Activated CD4-positive, alpha-beta T cell treated with anti-CD3 and anti-CD28 coated beads, Interleukin-2, Interleukin-4, amounts not matched to agents 100 ng/mL and 50 ng/mL, durations not matched to agents 16 hours and 8 hours (primary cell): ENCODE data around the gene GPR50.

Experiments used
- DNase-seq: peaks from one replicate; pipeline ENCODE4 v3.0.0-alpha.2; 2020; ENCODE audit warnings: low spot score

The GPR50 gene

DNA sequence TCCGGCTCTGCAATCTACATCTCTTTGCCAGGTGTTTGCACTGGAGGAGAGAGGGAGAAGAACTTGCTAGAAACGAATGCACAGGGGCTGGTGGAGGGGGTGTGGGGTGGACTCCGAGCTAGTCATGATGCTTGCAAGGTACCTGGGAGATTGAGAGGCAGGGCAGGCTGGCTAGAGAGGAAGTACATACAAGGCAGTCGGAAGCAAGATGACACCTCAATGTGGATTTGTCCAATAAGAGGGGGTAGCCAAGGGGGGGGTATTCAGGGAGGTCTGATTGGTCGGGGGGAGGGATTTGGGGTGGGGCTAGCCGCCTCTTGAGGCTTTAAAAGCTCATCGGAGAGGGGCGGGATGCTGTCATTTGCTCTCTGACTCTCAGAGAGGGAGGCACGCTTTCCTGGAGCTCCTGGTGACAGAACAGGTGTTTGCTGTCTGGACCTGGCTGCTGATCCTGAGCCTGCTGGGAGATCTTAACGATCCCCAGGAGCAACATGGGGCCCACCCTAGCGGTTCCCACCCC, at the start of gene GPR50:
TSS of gene GPR50 (plus strand) at position 354 of the 520 bp plus-strand sequence. CDS start at position 492, 138 bp downstream.
- DNase-seq = no peak

DNA sequence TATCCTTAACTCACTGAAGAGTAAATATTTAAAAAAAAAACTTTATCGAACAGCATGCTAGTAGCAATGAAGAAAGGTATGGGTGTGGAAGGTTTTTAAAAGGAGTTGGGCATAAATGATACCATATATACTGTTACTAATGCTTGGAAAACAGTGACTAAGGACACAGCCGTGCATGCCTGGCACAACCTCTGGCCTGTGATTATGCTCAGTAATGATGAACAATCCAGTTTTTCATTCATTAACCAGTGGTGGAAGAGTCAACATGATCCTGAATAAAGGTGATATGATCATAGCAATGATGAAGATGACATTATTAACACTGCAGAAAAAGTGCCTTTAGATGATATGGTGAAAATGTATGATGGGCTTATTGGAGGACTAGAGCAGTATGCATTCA, 43.9 kb upstream of the GPR50 start:
- no peak for DNase-seq

DNA sequence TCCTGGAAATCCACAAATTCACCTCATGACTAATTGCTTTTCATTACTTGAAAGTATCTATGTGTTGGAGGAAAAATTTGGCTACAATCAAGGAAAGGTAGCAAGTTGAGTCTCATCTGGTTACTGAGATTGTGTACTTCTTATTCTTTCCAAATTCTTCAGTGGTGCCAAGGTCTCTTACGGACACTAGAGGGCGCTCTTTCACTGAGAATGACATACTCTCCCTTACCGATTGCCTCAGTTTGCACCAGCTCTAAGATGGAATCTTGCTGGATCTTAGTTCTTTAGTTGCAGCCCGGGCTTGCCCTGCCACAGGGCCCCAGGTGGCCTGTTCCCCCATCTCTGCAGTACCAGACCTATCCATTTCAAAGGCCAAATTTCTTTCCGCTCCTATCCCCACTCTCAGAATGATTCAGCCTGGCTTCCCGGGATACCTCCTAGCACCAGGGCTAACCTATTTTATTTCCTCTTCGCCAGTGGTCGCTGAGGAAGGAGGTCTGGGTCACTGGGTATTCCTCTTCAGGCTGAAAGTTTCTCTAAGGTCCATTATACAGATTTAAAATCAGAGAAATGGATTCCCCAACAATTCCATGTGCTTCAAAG, 24.6 kb upstream of the GPR50 start:
- DNase-seq = peak; percentile 53

DNA sequence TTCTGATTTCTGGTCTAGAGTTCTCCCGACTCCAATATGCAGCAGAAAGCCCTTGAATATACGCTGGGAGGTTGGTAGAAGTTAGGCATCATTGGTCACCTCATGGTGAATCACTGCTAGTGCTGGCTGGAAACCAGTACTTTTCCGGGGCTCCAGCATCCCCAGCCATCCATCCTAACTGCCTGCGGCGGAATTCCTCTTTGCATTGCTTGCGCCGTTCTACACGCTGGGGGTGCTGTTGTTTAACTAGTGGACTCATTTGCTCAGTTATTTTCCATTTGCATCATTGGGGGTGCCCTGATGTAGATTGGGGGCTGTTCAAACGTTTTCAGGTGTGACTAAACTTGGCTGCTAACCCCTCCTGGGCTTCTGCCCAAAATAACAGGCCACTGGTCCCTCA, 23.3 kb upstream of the GPR50 start:
- no peak for DNase-seq

DNA sequence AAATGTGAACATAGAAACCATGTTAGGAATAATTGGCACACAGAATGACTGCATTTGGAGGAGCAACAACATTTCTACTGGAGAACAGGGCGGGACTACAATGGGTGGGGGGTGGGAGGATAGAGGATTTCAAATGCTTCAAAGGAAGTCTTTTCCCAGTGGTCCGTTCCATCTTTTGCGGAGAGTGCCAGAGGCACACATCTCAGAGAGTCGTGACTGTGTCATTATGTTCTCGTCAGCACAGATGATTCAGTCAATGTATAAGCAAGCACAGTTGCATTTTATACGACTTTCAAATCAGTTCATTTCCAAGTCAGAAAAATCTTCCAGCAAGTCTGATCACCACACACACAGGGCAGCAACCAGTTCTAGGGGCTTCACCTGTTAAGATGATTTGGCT, 22.7 kb upstream of the GPR50 start:
- DNase-seq = no peak

DNA sequence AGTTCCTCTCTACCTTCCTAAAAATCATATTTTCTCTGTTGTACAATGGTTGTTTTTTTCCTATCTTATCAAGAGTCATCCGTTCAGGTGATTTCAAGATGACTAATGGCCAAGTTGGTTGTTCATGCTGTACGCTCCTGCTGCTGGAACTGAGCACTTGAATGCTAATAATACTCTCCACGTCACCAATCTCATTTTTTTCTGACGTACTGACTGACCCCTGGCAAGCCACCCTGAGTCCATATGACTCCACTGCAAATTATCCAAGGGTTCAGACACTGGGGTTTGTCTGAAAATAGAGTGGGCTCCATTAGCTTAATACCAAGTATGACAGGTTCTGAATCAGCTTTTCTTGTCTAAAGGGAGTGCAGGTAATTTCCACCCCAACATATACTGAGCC, 21.1 kb upstream of the GPR50 start:
- DNase-seq = no peak

DNA sequence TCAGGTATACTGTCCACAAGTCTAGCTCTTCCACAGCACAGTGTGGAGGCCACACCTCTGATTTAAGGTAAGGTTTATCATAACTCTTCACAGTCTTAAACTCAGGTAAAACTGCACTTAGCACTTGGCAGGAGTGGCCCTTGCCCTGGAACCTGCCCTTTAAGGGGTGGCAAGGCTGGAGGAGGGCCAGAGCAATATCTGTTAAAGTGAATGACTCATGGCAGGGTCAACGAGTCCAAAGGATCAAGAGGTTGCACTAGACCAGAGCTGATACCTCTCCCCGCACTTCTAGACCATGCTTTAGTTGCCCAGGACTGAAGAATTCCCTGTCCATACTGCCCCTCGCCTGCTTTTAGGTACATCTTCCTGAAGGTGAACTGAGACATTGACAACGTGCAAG, 14.7 kb upstream of the GPR50 start:
- no peak for DNase-seq

DNA sequence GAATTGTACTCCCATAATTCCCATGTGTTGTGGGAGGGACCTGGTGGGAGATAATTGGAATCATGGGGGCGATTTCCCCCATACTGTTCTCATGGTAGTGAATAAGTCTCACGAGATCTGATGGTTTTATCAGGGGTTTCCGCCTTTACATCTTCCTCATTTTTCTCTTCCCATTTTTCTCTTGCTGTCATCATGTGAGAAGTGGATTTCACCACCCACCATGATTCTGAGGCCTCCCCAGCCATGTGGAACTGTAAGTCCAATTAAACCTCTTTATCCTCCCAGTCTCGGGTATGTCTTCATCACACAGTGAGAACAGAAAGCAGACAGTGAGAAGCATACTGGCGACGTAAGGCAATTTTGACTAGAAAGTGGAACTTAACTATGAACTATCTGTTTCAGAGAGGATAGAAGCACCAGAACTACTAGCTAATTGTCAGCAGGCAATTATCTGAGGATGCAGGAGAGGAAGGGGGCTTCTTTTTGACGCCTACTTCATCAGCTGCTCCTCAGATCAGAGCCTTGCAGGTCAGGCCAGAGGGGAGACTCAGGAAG, 8.5 kb upstream of the GPR50 start:
- DNase-seq = no peak

DNA sequence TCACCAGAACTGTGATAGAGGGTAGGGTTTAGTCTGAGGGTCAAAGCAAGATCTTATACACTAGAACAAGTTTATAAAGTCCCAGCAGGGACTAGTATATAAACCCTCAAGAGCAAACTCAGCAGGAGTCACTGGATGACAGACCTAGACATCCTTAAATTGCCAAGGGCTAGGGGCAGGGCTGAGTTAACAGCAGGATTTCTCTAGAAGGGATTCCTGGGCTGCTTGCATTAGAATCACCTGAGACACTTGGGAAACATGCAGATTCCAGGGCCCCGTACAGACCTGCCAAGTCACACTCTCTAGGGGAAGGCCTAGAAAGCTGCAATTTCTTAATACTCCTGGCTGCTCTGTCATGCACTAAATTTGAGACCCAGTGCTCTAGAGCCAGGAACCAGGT, 6.6 kb upstream of the GPR50 start:
- DNase-seq = no peak

DNA sequence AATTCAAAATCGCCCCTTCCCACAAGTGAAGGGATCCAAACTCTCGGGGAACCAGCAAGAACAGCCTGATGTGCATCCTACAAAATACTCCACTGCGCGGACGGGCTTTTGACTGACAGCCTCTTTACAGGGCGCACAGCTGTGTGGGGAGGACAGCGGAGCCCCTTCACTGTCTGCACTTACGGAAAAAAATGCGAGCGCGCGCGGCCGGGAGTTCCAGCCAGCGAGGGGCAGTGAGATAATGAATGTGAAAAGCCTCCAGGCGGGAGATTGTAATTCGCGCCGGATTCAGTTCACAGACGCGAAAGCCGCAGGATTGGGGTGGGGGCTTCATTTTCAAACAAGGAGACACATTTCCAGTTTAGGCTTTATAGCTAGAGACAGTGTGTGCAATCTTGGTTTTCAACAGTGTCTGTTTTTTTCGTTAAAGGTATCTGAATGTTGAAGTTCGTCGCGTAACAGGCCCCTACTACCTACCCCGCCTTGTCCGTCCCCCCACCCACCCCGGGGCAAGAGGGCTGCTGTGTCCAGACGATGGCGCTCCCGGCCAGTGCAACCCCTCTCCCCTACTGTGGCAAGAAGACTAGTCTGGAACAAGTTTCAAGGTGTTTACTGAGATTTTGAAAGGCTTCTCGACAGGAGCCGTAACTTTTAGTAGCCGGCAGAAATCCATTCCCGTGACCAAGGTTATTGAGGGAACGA, 1.7 kb upstream of the GPR50 start:
- DNase-seq = no peak

DNA sequence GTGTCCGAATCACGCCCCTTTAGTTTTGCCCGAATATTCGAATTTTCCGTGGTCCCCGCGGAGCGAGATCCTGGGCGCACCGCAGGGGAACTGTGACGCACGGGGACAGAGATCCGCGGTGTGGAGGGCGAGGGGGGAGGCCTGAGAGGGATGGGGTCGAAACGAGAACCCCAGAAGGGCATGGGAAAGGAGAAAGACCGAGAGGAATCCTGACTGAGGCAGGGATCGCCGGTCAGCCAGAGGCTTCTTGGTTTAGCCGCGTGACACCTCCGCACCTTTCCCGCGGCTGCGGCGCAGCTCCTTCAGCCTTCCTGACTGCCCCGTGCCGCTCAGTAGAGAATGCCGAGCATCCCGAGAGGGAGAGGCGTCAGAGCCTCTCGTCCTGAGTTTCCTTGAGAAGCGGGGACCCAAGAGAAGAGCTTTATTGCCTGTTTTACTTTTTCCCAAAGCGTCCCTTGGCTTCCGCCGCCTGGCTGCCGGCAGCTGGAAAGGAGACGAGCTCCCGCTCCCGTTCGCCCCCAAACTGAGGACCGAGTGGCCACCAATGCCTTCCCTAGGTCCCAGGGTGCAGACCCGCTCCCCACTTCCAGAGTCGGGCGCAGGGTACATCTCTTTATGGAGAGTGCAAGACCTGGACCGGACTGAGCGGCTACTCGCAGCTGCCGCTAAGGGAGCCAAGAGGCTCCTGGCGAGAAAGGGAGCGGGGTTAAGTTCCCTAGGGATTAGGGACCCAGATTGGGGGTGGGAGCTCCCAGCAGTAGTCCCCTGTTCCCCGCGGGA, 911 bp upstream of the GPR50 start:
- DNase-seq = no peak

DNA sequence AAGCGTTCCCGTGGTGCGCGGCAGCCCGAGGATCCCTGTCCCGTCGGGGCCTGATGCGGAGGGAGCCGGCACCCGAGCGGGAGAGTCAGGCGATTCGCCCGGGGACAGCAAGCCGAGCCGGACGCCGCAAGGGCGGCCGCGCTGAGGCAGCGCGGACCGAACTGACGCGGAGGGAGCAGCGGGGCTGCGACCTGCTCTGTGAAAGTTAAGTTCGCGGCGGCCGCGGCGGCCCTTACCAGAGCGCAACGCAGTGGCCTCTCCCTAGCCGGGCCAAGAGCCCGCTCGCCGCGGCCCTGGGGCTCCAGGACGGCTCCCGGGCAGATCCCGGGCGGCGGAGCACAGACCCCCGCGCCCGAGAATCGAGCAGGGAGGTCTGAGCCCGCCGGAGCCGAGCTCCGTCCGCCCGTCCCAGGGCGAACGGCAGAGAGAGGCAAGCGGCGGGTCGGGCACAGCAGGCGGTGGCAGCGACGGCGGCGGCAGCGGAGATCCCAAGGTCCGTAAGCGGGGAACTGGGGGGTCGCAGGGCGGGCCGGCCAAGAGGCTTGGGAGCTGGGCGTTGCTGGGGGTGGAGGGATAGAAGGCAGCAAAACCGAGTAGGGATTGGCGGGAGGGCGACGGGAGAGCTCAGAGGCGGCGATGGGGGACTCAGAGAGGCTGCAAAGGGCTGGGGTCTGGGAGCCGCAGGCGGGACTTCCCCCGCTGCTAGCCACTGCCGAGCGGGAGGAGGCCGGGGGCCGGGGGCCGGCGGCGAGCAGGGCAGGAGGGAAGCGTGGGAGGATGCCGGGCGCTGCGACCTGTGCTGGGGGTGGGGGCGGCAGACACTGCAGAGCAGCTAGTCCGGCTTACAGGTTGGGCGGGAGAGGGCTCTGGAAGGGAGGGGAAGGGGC, 1.0 kb downstream of the GPR50 start:
- no peak for DNase-seq

DNA sequence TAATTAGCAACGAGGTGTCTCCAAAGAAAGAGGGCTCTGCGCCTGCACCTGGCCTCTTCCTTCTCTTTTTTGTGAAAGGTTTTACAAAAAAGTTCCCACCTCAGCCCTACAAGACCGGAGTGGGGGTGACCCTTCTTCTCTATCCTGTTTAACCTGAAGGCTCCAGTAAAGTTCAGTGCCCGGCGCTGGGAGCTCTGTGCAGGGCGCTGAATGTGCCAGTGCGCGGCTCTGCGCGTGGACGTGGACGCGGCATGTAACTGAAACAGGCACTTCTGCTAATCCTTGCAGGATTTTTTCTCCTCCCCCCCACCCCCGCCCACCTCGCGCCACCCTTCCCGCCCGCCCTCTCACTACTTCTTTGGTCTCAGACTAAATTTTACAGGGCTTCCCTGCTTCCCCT, 2.4 kb downstream of the GPR50 start:
- DNase-seq = no peak

DNA sequence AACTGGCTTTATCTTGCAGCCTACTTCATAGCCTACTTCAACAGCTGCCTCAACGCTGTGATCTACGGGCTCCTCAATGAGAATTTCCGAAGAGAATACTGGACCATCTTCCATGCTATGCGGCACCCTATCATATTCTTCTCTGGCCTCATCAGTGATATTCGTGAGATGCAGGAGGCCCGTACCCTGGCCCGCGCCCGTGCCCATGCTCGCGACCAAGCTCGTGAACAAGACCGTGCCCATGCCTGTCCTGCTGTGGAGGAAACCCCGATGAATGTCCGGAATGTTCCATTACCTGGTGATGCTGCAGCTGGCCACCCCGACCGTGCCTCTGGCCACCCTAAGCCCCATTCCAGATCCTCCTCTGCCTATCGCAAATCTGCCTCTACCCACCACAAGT, 4.0 kb downstream of the GPR50 start:
- no peak for DNase-seq

DNA sequence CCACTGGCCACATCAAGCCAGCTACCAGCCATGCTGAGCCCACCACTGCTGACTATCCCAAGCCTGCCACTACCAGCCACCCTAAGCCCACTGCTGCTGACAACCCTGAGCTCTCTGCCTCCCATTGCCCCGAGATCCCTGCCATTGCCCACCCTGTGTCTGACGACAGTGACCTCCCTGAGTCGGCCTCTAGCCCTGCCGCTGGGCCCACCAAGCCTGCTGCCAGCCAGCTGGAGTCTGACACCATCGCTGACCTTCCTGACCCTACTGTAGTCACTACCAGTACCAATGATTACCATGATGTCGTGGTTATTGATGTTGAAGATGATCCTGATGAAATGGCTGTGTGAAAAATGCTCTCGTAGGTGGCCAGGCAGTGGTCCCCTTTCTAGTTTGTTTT, 4.7 kb downstream of the GPR50 start:
- no peak for DNase-seq

DNA sequence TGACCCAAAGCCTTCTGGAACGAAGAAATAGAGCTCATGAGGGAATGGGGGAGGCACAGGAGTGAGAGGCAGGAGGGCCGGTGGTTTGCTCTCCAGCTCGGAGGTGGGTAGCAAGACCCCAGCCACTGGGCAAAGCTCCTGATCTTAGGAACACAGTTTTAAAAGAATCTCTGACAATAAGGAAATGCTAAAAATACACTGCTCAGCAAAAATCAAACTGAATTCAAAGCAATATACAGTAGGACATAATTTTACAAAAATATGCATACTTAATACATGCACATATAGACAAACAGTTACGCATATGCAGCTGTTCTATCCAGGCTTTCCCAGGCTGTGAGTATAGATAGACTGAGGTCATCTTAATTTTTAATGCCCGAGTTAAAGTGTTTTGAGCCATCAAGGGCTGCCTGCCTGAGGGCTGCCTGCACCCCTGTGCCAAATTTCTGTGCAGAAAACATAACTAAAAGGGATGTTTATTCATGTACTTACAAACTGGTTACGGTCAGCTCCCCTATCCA, 6.9 kb downstream of the GPR50 start:
- no peak for DNase-seq

DNA sequence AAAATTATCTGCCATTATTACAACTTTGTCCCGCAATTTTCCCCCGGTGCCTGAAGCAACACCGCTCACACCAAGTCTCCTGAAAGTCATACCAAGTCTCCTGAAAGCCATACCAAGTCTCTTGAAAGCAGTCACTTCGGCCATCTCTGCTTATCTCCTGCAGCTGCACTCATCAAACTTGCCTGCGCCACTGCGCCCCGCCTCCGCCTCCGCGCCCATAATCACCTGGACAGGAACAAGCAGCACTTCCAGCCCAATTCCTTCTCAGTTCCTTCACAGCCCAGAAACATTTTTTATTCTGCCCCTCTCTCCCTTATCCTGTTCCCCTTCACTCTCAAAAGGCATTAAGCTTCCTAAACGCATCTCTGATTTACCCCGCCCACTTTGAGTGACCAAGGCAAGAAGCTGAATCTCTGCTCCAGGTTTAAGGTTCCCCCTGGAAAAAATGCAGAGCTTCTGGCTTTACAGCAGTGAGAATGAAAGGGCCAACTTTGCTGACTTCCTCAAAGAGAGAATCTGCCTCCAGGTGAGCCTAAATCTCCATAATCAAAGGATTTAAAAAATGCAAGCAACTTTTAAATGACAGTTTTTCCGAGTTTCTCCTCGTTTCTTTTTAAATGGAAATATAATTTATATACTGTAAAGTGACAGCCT, 7.7 kb downstream of the GPR50 start:
- no peak for DNase-seq

DNA sequence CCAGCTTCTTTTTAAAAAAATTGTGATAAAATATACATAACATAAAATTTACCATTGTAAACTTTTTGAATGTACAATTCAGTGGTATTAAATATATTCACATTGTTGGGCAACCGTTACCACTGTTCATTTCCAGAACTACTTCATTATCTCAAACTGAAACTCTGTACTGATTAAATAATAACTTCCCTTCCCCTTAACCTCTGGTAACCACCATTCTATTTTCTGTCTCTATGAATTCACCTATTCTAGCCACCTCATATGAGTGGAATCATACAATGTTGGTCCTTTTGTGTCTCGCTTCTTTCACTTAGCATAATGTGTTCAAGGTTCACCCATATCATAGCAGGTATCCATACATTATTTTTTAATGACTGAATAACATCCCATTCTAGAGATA, 8.3 kb downstream of the GPR50 start:
- DNase-seq = no peak

DNA sequence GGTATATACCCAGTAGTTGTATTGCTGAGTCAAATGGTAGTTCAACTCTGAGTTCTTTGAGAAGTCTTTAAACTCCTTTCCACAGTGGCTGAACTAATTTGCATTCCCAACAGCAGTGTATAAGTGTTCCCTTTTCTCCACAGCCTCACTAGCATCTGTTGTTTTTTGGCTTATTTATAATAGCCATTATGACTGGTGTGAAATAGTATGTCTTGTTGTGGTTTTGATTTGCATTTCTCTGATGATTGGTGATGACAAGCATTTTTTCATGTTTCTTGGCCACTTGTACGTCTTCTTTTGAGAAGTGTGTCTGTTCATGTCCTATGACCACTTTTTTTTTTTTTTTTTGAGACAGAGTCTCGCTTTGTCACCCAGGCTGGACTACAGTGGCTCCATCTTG, 30.5 kb downstream of the GPR50 start:
- no peak for DNase-seq

DNA sequence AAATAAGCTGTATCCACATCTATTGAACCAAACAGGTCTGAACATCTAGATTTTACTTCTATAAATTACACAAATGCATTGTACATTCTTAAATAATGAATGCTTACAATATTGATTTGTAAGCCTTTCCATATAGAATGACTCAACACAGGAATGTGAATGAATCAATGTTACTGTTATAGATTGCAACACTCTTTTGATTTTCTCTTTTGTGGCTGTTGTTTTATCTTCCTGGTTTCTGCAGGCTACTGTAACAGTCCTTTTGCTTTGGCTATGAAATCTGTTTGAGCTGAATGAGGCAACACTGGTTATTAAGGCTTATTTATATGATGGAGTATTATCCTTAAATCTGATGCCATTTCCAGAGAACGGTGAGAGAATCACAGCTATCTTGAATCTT, 49.5 kb downstream of the GPR50 start:
- no peak for DNase-seq

DNA sequence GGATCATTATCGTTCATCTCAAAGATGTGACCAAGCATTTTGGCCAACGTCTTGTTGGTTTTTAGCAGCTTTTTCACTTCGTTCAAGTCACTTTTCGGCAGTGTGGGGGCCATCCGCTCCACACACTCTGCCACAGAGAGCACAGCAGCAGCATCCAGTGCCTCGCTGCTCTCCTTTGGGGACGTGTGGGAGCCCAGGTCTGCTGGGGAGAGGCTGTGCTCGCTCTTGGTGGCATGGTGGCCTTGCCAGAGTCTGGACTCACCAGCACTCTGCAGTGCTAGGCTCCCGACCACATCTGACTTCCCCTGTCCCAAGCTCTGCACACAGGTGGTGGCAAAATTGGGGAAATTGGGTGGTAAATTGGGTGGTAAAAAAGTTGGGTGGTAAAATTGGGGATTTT, 50.6 kb downstream of the GPR50 start:
- no peak for DNase-seq
